ENCODE results near the gene COPS9.

Gene COPS9

DNA sequence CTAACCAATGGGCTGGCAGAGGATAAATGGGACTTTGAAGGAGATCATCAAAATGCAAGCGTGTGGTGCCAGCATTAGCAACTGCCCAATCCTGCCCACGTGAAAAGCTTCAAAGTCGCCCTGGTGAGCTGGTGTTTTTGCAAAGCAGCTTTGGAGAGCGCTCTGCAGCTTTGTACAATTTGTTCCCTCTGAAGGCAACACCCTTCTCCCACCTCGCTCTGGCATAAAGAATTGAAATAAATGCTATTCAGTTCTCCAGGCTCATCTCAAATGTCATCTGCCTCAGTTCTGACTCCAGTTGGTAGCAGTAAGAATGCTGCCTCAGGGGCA is 3.5 kb downstream of the COPS9 start:
- no peak for DNase-seq

DNA sequence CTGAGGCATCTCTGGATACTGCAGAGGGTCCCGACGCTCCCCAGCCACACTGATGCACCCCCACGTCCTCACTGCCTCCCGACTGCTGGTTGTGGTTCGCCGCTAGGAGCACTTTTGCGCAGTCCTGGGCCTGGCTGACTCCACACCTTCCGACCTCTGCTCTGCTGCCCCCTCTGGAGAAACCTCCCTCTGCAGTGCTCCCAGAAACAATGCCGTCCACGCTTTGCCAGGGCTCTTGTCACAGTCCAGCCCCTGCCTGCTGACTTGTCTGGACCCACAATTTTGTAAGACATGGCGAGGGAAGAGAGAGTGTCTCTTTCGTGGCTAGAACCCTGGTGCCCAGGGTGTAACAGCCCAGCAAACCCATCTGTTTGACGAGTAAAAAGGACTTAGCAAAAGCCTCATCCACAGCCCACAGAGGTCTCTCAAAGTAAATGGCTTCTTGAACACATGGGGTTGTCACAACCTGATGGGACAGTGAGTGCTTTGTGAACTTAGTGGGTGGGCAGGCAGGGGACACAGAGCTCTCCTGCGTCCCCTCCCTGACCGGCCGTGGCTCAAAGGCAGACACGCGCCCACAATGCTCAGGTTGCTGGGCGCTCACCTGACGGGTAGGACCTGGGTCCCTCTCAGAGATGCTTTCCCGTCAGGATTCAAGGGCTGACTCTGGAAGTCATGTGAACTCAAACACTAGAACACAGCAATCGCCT is 4.0 kb downstream of the COPS9 start:
- no peak for DNase-seq

DNA sequence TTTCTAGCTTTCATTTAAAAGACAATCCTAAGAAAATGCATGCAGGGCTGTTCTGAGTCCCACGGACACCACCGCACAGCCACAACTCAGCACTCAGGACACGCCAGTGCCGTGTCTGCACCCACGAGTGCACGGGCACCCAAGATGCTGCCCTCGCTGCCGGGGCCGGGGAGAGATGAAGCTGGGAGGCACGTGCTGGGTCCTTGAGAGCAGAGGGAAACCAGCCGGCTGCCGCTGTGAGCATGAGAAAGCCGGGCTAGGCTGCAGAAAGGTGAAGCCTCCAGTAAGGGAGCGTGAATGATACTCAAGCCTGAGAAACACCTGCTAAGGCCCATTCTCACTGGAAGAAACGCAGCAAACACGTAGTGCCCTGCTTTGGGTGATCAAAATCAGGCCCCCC is 4.8 kb downstream of the COPS9 start:
- no peak for DNase-seq

DNA sequence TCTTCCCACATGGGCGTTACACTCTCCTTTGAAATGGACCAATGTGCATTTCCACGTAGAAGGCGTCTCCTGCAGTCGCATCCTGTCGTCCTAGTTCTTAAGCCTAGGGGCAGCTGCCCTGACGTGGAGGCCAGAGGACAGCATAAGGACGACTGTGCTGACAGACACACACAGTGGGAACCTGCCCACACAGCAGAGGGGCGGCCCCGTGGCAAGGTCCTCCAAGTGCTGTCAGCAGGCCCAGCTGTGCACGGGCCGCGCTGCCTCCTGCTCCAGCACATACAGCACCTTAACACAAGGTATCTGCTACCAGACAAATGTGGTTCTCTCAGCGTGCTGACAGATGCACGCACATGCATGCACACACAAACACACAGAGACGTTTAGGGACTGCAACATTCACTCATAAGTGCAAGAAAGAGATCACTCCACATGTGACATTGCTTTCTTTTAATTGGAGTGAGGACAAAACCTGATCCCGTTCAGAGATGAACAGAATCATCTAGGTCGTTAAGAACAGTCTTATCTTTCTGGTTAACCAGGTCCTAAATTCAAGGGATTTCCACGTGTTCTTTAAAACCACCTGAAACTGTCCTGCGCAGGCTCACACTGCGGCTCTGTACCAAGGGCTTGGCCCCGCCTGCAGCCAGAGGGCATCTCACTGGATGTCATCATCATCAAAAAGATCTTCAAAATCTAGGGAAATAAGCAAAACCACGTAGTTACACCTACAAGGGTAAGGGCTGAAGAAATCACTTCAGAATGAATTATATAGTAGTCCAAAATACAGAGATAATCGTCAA is 5.5 kb downstream of the COPS9 start:
- no peak for DNase-seq

DNA sequence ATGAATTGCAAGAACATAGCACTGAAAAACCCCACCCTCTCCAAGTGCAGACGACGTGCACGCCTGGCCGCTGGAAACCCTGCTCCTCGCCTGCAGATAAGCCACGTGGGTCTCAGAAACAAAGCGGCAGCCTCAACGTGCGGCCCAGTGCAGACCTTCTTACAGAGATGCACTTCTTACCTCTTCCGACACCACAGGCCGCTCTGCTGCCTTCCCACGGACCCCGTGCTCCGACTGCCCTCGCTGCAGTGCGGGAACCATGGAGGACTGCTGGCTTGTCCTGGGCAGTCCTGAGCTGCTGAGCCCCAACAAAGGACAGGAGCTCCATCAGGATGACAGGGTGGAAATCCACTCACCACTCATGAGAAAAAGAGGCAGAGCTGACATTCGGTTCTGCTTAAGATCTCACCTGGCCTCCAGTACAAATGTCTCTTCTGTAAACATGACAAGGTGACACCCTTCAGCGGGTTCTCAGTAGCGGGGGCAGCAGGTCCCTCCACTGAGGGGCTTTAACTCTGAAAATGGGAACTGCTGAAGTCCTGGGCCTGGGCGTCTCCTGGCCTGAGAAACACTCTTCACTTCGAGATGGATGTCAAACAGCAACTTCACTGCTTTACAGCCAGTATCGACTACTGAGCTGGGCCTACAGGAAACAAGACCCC is 6.2 kb downstream of the COPS9 start:
- no peak for DNase-seq

DNA sequence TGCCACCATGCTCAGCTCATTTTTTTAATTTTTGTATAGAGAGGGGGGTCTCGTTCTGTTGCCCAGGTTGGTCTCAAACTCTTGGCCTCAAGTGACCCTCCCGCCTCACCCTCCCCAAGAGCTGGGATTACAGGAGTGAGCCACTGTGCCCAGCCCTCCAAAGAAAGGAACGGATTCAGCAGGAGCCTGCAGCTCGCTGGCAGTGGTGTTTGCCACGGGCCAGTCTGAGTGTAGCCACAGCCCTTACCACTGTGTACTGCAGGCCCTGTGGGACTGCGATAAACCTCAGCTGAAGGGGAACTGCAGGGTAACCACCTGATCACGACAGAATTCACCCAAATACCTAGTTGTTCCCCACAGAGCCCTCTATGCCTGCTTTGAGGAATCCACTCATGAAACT is 6.8 kb downstream of the COPS9 start:
- DNase-seq = no peak

DNA sequence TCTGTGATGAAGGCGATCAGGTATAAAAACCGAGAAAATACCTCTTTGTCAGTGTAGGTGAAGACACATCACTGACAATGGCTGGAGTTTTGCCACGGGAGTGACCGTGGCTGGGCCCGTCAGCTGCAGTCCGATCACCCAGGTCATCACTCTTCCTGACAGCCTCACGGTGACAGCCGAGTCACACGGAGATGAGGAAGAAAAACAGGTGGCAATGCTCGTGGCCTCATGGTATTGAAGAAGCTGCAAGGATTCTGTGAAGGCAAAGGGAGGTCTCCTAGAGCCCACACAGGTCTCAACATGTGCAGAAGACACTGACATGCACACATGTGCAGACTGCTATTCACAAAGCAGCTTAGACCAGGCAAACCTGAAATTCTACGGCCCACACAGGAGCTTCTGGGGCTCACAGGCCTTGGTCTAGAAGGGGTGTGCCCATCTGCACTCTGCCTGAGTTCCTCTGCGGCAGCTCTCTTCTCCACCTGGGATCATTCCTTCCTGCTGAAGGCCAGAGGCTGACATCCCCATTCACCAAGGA is 7.4 kb downstream of the COPS9 start:
- DNase-seq = no peak

DNA sequence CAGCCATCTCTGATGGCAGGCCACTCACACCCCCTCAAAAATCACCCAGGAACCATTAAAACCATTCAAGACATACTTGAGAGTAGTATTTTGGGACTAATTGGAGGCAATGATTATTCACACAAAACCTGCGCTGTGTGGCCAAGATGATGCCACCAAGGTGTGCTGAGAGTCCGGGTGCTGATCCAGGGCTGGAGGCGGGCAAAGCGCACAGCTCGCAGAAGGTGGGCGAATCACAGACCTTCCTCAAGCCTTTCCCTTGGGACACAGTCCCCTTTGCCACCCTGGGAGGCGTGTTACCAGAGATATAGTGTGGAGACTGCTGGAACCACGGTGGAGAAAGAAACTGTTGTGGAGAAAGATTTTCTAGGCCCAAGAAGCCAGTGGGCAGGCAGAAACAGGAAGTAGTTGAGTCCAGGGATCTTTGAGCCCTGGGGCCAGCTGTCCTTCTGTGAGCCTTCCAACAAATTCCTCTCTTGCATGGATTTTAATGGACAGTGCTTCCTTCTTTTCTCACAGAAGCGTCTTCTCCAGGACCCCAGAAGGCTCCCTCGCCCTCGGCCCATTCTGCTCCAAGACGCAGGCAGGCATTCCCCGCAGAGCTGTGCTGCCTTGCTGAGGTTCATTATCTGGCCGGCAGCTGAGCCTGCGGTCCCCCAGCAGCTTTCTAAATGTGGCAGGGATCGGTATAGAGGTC is 8.0 kb downstream of the COPS9 start:
- no peak for DNase-seq

DNA sequence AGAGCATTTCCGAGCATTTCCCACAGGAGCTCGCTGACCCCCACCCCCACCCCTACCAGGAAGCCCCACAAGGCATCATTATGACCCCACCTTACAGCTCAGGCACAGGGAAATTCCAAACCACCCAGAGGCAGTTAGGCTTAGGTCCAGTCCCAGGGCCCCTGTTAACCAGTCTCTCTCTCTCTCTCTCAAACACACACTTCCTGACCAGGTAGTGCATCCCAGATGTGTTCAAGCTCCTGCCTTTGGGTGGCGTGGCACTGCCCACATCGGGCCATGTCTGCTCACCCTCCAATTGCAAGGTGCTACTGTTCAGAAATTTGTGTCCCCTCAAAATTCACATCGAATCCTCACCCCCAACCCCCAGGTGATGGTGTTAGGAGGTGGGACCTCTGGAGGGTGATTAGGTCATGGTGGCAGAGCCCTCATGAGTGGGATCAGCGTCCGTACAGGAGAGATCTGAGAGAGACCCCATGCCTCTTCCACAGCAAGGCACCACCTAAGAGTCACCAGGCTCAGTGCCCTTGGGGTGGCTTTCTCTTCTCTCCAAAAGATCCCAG is 8.8 kb downstream of the COPS9 start:
- DNase-seq = no peak

DNA sequence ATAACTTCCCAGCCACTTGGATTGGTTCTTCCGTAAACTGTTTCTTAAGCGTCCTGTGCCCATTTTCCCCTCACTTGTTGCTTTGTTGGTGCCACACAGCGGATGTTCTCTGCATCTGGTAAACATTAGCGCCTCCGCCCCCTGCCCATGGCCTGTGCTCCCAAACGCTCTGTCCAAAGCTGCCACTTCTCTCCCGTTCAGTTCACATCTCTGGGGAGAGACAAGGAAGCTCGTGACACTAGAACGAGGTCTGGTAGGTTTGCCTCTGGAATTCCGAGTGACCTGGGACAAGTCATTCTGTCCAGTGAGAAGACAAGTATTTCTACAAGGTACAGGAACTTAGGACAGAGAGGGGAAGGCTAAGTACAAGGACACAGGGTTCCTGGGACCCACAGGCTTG is 9.4 kb downstream of the COPS9 start:
- no peak for DNase-seq

DNA sequence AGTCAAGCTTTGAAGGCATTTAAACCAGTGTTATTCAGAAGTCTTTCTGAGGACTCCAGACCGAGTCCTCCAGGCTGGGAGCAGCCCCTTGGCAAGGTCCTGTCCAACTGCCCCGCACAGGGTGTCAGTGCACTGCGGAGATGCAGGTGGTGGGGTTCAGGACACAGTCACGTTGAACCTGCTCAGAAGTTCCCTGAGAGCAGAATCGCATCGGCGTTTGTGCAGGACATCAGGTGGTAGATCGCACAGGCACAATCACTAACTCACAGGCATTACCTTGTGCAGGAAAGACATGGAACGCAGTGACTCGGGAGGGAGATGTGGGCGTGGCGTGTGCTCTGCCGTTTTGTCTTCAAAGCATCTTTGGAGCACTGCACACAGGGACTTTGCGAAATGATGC is 10.4 kb downstream of the COPS9 start:
- DNase-seq = no peak

DNA sequence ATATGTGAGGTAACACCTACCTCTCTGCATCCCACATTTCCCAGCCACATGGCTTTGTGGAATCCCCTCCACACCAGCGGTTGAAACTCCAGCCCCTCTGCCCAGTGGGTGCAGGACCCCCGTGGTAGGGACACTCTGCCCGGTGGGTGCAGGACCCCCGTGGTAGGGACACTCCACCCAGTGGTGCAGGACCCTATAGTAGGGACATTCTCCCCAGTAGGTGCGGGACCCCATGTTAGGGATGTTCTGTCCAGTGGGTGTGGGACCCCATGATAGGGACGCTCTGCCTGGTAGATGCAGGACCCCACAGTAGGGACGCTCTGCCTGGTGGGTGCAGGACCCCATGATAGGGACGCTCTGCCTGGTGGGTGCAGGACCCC is 11.5 kb downstream of the COPS9 start:
- no peak for DNase-seq

DNA sequence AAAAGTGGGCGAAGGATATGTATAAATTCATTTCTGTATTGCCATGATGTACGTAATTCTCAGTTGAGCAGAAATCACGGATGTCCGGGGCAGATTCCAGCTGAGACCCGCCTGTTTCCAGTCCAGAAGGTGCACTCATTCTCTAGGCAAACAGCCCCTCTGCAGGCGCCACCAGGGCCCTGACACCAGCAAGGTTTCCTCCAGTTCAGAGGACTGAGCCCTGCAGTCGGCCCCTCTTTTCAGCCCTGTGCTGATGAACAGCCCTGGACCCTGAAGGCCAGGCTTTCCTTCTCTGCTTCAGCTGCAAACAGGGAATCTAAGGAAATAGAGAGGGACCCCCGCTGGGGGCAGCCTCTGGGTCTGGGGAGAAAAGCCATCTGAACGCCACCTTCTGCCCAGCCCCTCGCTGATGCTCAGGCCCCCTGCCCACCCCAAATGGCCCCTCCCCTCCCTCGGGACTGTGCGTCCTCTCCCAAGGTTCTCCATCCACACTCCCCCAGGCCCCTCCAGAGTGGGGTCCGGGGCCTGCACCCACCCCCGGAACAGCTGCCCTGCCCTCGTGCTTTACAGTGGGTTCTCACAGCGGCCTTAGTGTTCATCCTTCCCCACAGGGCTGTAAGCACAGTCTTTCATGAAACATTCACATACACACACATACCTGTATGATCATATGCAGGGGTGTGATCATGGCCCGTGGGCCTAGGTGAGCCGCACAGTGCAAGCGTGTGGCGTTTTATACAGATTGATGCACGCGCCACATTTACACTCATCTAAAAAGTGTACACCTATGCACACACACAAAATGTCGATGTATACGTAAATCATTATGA is 12.1 kb downstream of the COPS9 start:
- no peak for DNase-seq

DNA sequence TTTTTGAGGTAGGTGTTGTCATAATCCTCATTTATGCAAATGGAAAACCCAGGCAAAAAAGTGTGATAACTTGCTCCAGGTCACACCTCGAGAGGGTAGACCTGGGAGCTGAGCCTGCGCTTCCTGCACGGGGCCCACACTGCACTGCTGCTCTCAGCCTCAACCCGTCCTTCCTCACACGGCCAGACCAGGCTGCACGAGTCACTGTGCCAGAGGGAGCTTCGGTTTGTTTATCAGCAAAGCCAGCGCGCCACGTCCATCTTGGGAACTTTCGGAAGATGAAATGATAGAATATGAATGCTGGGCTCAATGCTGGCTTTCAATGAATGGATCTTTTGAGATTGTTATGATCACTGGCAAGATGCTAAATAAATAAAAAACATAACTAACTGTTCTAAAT is 14.4 kb downstream of the COPS9 start:
- DNase-seq = no peak

DNA sequence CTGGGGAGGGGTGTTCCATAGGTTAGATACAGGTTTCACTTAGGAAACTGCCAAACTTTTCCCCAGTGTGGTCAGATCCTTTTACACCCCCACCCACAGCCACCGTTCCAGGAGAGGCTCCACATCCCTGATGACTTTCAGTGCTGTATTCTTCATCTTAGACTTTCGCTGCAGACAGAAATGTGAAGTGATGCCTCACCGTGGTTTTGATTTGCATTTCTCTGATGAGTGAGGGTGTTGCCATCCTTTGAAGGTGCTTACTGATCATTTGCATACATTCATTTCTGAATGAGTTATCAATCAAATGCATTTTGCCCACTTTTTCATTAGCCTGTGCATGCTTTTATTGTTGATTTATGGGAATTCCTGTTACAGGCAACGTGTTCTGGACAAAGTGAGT is 14.9 kb downstream of the COPS9 start:
- DNase-seq = no peak

DNA sequence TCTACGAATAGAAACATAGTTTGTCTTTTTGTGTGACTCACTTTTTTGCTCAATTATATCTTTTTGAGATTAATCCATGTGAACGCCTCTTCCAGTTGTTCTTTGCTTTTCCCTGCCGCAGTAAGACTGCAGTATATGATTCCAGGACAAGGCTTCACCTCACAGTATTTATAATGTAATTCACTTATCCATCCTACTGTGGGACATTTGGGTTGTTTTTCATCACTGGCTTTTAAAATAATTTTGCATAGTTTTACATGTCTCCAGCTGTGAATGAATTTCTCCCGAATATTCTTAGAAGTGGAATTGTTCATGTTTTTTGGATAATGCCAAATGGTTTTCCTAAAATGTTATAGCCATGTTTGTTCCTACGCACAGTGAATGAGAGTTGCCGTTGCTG is 21.9 kb downstream of the COPS9 start:
- no peak for DNase-seq

DNA sequence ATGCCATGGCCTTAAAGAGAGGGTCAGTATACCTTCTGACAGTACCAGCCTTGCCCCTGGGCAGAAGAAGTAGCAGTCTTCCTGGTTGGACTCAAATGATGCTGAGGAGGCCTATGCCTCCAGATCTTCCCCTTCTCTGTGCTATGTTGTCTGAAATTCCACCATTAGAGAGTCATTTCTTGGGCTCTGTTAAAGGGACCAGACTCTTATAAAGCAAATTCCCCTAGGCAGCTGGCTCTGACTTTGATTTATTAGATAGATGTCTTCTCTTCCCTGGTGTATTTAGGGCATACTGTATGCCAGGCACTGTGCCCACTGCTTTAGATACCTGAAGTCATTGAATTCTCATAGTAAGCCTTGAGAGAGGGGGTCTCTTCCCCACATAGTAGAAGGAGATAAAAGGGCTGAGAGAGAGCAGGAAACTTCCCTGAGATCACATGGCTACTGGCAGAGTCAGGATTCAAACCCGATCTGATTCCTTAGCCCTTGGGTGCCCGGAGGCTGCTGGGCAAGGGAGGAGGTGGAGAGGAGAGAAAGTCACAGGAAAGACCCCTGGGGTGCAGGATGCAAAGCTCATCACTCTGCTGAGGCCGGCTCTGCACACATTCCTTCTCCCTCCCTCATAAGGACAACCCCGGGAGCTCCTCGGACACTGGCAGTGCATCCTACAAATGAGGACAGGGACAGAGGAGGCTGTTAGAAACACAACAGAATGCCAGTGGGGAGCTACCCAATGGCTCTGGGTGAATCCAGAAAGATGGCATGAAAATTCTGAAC is 23.0 kb downstream of the COPS9 start:
- DNase-seq = no peak

DNA sequence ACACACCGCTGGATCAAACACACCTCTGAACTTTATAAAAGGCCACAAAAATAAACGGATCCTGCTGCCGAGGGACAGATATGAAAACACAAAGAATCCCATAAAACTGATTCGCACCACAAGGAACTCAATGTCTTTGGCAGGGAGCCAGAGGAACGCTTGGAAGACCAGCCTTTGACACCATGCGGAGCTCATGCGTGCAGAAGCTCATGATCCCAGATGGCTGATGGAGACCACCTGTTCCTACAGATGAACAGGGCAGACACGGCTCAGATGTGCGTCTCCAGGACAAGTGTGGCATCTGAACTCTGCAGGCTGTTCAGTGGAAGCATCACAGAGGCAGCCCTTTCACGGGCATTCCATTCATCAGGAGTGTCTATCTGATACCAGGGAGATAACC is 24.9 kb downstream of the COPS9 start:
- no peak for DNase-seq

DNA sequence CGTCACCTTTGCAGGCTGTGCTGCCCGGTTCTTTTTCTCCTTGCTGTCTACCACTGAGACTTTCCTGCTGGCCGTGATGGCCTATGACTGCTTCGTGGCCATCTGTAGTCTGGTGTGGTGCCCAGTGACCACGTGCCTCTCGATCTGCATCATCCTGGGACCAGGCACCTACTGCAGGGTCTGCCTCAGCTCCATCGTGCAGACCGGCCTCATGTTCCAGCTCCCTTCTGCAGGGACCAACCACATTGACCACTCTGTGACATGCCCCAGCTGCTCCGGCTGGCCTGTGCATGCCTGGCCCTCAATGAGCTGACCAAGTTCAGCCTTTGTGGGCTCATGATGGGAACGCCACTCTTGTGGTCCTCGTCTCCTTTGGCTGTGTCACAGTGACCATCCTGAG is 26.7 kb downstream of the COPS9 start:
- no peak for DNase-seq

DNA sequence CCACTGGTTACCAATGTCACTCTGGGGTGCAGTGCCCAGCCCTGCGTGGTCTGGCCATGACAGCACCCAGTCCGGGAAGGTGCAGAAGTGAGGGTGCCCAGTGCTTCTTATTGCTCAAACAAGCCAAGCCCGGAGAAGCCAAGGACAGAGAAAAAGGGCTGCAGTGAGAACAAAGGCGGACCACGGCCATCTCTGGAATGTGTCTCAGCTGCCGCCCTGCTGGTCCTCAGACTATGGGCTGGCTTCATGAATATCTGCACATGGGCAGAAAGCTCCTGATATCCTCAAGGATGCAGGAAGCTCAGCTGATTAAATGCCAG is 28.7 kb downstream of the COPS9 start:
- DNase-seq = no peak

DNA sequence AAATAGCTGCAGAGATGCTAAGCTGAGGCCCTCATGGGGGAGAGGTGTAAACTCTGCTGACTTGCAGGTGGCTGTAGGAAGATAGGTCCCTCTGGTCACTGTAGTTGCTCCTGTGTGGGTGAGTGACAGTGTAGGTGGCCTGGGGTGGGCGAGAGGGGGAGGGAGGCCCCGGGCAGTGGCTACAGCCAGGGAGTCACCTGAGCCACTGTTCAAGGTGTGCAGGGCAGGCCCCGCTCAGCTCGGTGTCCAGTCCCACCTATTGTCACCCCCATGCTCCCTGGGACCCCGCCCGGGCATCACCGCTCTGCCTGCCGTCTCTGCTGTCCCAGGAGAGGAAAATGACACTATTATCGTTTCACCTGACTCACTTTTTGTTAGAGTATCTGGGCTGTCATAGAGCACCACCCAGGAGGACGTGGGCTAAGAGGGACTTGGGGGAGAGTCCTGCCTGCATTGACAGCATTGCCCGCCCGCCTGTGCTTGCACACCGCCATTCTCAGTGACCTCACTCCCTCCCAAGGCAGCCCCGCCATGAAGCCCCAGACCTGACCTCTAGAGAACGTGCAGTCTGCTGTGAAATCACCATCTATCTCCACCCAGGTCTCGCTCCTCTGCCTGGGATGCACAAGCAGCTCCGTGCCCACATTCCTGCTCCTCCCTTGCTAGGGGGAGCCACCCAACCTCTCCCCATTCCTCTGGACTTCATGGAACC is 29.2 kb downstream of the COPS9 start:
- no peak for DNase-seq
